SU-DHL-6 (cell line): ENCODE measurements around the gene SNX1.

Source experiments
- H2AFZ ChIP-seq: fragments of 200-600 bp; sonication (generic); 2 replicates; pipeline ENCODE4 v1.6.1; 2014; ENCODE audit warnings: low read depth, mild to moderate bottlenecking, moderate library complexity, mixed read lengths, antibody characterized with exemption, low read length; ENCODE audit not compliant: severe bottlenecking
- H3F3A ChIP-seq: fragments of 200-600 bp; shearing (Covaris generic); 2 replicates; pipeline ENCODE4 v1.6.0; 2016; ENCODE audit warnings: antibody characterized with exemption, mild to moderate bottlenecking; ENCODE audit not compliant: insufficient read depth
- H3K27ac ChIP-seq: fragments of 200-600 bp; sonication (generic); 2 replicates; pipeline ENCODE4 v1.5.1; 2016; ENCODE audit warnings: low read depth, mild to moderate bottlenecking, low read length, moderate library complexity, mixed read lengths
- H3K27me3 ChIP-seq: fragments of 200-600 bp; sonication (generic), shearing (Covaris generic); 2 replicates; pipeline ENCODE4 v1.6.0; 2014; ENCODE audit warnings: mild to moderate bottlenecking, low read length
- H3K36me3 ChIP-seq: fragments of 200-600 bp; sonication (generic); 2 replicates; pipeline ENCODE4 v1.6.1; 2014; ENCODE audit warnings: mild to moderate bottlenecking, low read length, mixed read lengths
- H3K4me2 ChIP-seq: fragments of 300-600, 200-600 bp; shearing (Covaris generic), sonication (generic); 2 replicates; pipeline ENCODE4 v1.6.0; 2014; ENCODE audit warnings: low read length, low read depth, mild to moderate bottlenecking; ENCODE audit not compliant: poor library complexity, severe bottlenecking
- H3K4me3 ChIP-seq: fragments of 200-600 bp; sonication (generic); 2 replicates; pipeline ENCODE4 v1.5.1; 2014; ENCODE audit warnings: antibody characterized with exemption, low read length, mild to moderate bottlenecking, mixed read lengths; ENCODE audit not compliant: insufficient read depth, poor library complexity, severe bottlenecking
- H3K79me2 ChIP-seq: fragments of 200-600 bp; sonication (generic); 2 replicates; pipeline ENCODE4 v1.6.1; 2014; ENCODE audit warnings: mild to moderate bottlenecking, low read length, moderate library complexity; ENCODE audit not compliant: insufficient read depth
- H3K9ac ChIP-seq: fragments of 200-600 bp; sonication (generic); 2 replicates; pipeline ENCODE4 v1.7.0; 2014; ENCODE audit warnings: mild to moderate bottlenecking, low read length
- H3K9me2 ChIP-seq: fragments of 200-600 bp; sonication (generic); replicated peaks from 2 replicates; pipeline ENCODE4 v1.6.1; 2014; ENCODE audit warnings: low read length; ENCODE audit not compliant: insufficient read depth
- H3K9me3 ChIP-seq: fragments of 200-600 bp; sonication (generic); 2 replicates; pipeline ENCODE4 v1.6.1; 2014; ENCODE audit warnings: low read length, mixed read lengths; ENCODE audit not compliant: insufficient read depth
- H4K20me1 ChIP-seq: fragments of 200-600 bp; sonication (generic); 2 replicates; pipeline ENCODE4 v1.6.1; 2014; ENCODE audit warnings: low read depth, mild to moderate bottlenecking, antibody characterized with exemption, low read length, moderate library complexity, mixed read lengths
- CTCF ChIP-seq: fragments of 200-600 bp; sonication (generic); IDR thresholded peaks from one replicate; pipeline ENCODE4 v1.5.1; 2017; ENCODE audit warnings: antibody characterized with exemption, mild to moderate bottlenecking, low read length, moderate library complexity; ENCODE audit not compliant: insufficient read depth, poor library complexity, severe bottlenecking
- EZH2phosphoT487 ChIP-seq: fragments of 200-600 bp; sonication (generic), shearing (Covaris generic); conservative IDR thresholded peaks from 2 replicates; pipeline ENCODE4 v1.6.1; 2018; ENCODE audit warnings: mild to moderate bottlenecking, antibody characterized with exemption, low read length, moderate library complexity, mixed read lengths

The SNX1 gene

GRCh38 chr15:64148168-64148567 lies 52.4 kb downstream of the SNX1 start:
- no peaks in the 10 kb centered on the region for H3K9me3 ChIP-seq
- no peaks in the 10 kb centered on the region for H3K79me2 ChIP-seq
- no peak overlapping the region for H2AFZ ChIP-seq
- H3K27ac ChIP-seq = no peak overlapping the region
- H3K9me2 ChIP-seq = no peaks in the 10 kb centered on the region
- TF ChIP-seq EZH2phosphoT487 = no peak
- no peak for TF ChIP-seq CTCF
- H4K20me1 ChIP-seq = no peaks in the 10 kb centered on the region
- H3K4me2 ChIP-seq = no peak overlapping the region
- H3F3A ChIP-seq = peaks cover 15% of the 10 kb centered on the region
- no peaks in the 10 kb centered on the region for H3K27me3 ChIP-seq
- no peaks in the 10 kb centered on the region; the same call in 1 of the 2 replicates for H3K36me3 ChIP-seq
- H3K4me3 ChIP-seq = no peak overlapping the region
- no peak overlapping the region for H3K9ac ChIP-seq

GRCh38 chr15:64148581-64148980 lies 52.8 kb downstream of the SNX1 start:
- Histone ChIP-seq H3K27ac (no peak overlapping the region), H3K36me3 (no peaks in the 10 kb centered on the region; the same call in 1 of the 2 replicates), H3K9me3 (no peaks in the 10 kb centered on the region), H3K27me3 (no peaks in the 10 kb centered on the region), H3K9ac (no peak overlapping the region), H3K4me3 (no peak overlapping the region), H3F3A (peaks cover 18% of the 10 kb centered on the region), H3K79me2 (no peaks in the 10 kb centered on the region), H2AFZ (no peak overlapping the region), H4K20me1 (no peaks in the 10 kb centered on the region), H3K4me2 (no peak overlapping the region), H3K9me2 (no peaks in the 10 kb centered on the region)
- TF ChIP-seq EZH2phosphoT487 = no peak
- TF ChIP-seq CTCF = no peak

- TF ChIP-seq EZH2phosphoT487 = no peak
- TF ChIP-seq CTCF = peak; percentile 19
- Histone ChIP-seq H3K79me2 (no peaks in the 10 kb centered on the region), H3K9me2 (no peaks in the 10 kb centered on the region), H2AFZ (no peak overlapping the region), H3K27ac (no peak overlapping the region), H3K9ac (no peak overlapping the region), H4K20me1 (no peaks in the 10 kb centered on the region), H3K9me3 (no peaks in the 10 kb centered on the region), H3K27me3 (no peaks in the 10 kb centered on the region), H3F3A (peaks cover 27% of the 10 kb centered on the region), H3K4me3 (no peak overlapping the region), H3K4me2 (no peak overlapping the region), H3K36me3 (no peaks in the 10 kb centered on the region)
Observed at GRCh38 chr15:64149424-64149823, 53.6 kb downstream of the SNX1 start.
